Common myeloid progenitor, CD34-positive (primary cell): ENCODE measurements around the gene CCT6A.
"Not testable (repeated sequence)": the region's sequence is repeated elsewhere in the genome, so short reads cannot be mapped to it uniquely, and the experiment has no call there.

Source experiments
- CTCF ChIA-PET: fragments of 350-600 bp; sonication (Branson Sonifier 250); formaldehyde crosslinking; loops from one replicate; lab custom pipeline; 2021; ENCODE audit warnings: antibody characterized with exemption; lab: Charles Lee
- POLR2A ChIA-PET: fragments of 350-600 bp; sonication (Branson Sonifier 250); formaldehyde crosslinking; loops from one replicate; lab custom pipeline; 2021; ENCODE audit warnings: antibody characterized with exemption; lab: Charles Lee
- DNase-seq, 3 donors: peaks; one replicate each; pipeline versions ENCODE4 v3.0.0 to v3.0.0-alpha.2; 2013
- H3K27ac ChIP-seq, 2 experiments: 1 replicate in 1 of 2; 2 replicates in 1 of 2; pipeline ENCODE4 v1.7.0; 2013; ENCODE audit warnings: inconsistent platforms in 2 of 2, low read length in 2 of 2, mild to moderate bottlenecking in 2 of 2, low read depth in 1 of 2, moderate library complexity in 1 of 2; ENCODE audit not compliant: severe bottlenecking in 2 of 2, insufficient read depth in 1 of 2, poor library complexity in 1 of 2
- H3K27me3 ChIP-seq, 5 experiments: replicated peaks in 2 of 5; 1 replicate in 3 of 5; 2 replicates in 2 of 5; pipeline versions ENCODE4 v1.6.1 to v1.7.0; 2013; ENCODE audit warnings: low read length in 4 of 5, mild to moderate bottlenecking in 2 of 5, moderate library complexity in 2 of 5, inconsistent platforms in 1 of 5; ENCODE audit not compliant: insufficient read depth in 5 of 5, control insufficient read depth in 4 of 5
- H3K36me3 ChIP-seq, 4 experiments: 1 replicate in 2 of 4; 2 replicates in 2 of 4; pipeline versions ENCODE4 v1.6.1 to v1.7.0; 2013; ENCODE audit warnings: low read length in 3 of 4, control low read depth in 1 of 4, mild to moderate bottlenecking in 1 of 4; ENCODE audit not compliant: control insufficient read depth in 4 of 4, insufficient read depth in 4 of 4
- H3K4me1 ChIP-seq, 4 experiments: 1 replicate in 3 of 4; 2 replicates in 1 of 4; pipeline versions ENCODE4 v1.6.1 to v1.7.1; 2013; ENCODE audit warnings: low read length in 3 of 4, mild to moderate bottlenecking in 3 of 4, control low read depth in 1 of 4, inconsistent platforms in 1 of 4, moderate library complexity in 1 of 4; ENCODE audit not compliant: control insufficient read depth in 4 of 4, insufficient read depth in 4 of 4; ENCODE audit errors: control extremely low read depth in 1 of 4
- H3K4me3 ChIP-seq, 7 experiments: 1 replicate in 4 of 7; 2 replicates in 3 of 7; pipeline versions ENCODE4 v1.5.1 to v1.7.0; 2013; ENCODE audit warnings: mild to moderate bottlenecking in 7 of 7, low read length in 6 of 7, moderate library complexity in 6 of 7, inconsistent platforms in 2 of 7, low read depth in 2 of 7, control low read depth in 1 of 7; ENCODE audit not compliant: insufficient read depth in 4 of 7, control insufficient read depth in 1 of 7; ENCODE audit errors: extremely low read depth in 1 of 7
- H3K9me3 ChIP-seq, 5 experiments: 1 replicate in 4 of 5; 2 replicates in 1 of 5; pipeline versions ENCODE4 v1.6.1 to v1.7.1; 2013; ENCODE audit warnings: low read length in 4 of 5, mild to moderate bottlenecking in 2 of 5, inconsistent platforms in 1 of 5, low read depth in 1 of 5, moderate library complexity in 1 of 5; ENCODE audit not compliant: control insufficient read depth in 4 of 5, insufficient read depth in 2 of 5; ENCODE audit errors: control extremely low read depth in 1 of 5
- WGBS: methylation state at CpG from one replicate; pipeline ENCODE4 v1.1.5; 2013; ENCODE audit not compliant: insufficient coverage; 5-methylcytosine and 5-hydroxymethylcytosine counted together

The CCT6A gene

DNA sequence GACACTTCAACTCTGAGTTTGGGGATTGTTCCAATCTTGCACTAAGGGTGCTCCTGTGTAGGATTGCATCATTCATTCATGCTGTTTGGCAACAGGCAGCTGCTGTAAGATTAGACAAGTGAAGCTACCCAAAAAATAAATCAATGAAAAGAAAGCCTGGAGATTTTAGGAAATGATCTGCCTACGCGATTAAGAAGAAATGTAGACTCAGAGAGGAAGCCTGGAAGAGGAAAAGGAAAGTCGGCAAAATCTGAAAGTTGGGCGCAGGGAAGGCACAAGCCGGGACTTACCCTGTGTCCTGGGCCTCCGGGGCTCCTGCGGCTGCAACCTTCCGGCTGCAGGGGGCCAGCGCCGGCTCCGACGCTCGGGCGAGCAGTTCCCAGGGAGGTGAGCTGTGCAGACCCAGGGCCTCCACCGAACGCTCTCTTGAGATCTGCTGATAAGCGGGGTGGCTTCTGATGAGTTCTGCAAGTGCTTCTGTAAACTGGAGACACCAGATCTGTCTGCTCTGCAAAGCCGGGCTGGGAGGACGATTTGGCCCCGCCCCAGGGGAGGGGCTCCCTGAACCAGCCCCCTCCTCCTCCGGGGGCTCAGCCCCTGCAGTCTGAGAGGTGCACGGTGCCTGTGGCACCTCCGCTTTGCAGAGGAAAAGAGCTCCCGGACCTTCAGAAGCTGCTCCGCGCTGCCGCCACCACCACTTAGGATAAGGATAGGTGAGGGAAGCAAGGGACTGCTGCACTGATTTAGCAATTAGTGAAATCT lies 17.7 kb upstream of the CCT6A start:
- POLR2A ChIA-PET, result interaction anchor here (0.5 to 1.2 kb wide), 2 partner anchors 17 to 32 kb away, joined by 3 read pairs; partner anchors contain the start of genes CCT6A and PSPH
- H3K4me1 ChIP-seq, result peaks cover 0 to 13% (median 9%) of the 10 kb centered on the region in 4 experiments

DNA sequence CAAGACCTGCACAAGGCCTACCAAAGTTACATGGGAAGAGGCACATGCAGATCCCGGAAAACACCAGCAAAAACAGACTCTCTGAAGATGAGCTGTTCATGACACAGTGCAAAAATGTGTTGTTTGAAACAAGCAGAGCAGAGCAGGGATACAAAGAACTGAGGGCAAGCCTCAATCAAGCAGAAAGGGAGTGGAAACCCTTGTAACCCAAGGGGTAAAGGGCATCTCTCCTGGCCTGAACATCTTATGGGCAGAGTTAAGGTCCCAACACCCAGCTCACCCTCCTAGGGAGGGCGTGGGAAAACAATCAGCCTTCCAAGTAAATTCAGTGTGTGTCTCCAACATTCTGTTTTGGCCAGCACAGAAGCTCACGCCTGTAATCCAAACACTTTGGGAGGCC lies 10.8 kb upstream of the CCT6A start:
- CTCF ChIA-PET, result interaction anchor here (0.8 kb wide), 1 partner anchor 12 kb away, joined by 4 read pairs; no protein-coding TSS in a partner anchor

More for the DNA sequence above, 17.7 kb upstream of the CCT6A start:
- CTCF ChIA-PET, result interaction anchor here (0.7 to 2.4 kb wide), 8 partner anchors 8 to 39 kb away, joined by 3 to 13 read pairs (median 4); partner anchors contain the start of genes CCT6A and PSPH
- Histone ChIP-seq H3K4me3 (peak overlapping the region; percentile 49 to 89 (median 74)), H3K36me3 (peaks cover 0 to 17% (median 4%) of the 10 kb centered on the region in 4 experiments), H3K27me3 (no peaks in the 10 kb centered on the region), H3K9me3 (no peaks in the 10 kb centered on the region), H3K27ac (no peak overlapping the region)
- peak; percentile 77 to 90 (median 84) for DNase-seq
- WGBS, result 2% methylated on average over 25 of the region's 27 CpGs

DNA sequence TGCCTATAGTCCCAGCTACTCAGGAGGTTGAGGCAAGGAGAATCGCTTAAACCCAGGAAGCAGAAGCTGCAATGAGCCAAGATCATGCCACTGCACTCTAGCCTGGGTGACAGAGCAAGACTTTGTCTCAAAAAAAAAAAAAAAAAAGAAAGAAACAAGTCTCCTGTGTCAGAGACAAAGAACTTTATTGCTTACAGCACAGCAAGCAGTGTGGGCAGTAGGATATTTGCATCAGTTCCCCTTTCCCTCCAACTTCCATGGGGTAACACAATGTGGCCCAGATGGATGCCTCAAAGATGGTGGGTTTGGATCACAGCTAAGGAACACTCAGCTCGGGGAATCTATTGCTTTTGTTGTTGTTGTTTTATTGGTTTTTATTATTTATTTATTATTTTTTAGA lies 5.8 kb upstream of the CCT6A start:
- POLR2A ChIA-PET, H3K27ac ChIP-seq, H3K36me3 ChIP-seq, H3K27me3 ChIP-seq, DNase-seq, H3K4me3 ChIP-seq, CTCF ChIA-PET, H3K9me3 ChIP-seq: not testable (repeated sequence)
- 100% methylated on average over 1 of the region's 2 CpGs for WGBS
- peaks cover 2 to 12% (median 8%) of the 10 kb centered on the region in 4 experiments for H3K4me1 ChIP-seq

More for the DNA sequence above, 10.8 kb upstream of the CCT6A start:
- Histone ChIP-seq H3K27me3 (no peaks in the 10 kb centered on the region), H3K4me1 (no peaks in the 10 kb centered on the region), H3K27ac (no peak overlapping the region), H3K9me3 (no peaks in the 10 kb centered on the region), H3K36me3 (peaks cover 0 to 12% (median 7%) of the 10 kb centered on the region in 4 experiments), H3K4me3 (no peak overlapping the region)
- no peak for DNase-seq
- POLR2A ChIA-PET, result no interaction called here
- 89% methylated on average over 3 of the region's 3 CpGs for WGBS

- 91% methylated on average over 1 of the region's 5 CpGs for WGBS
Measured at GRCh38 chr7:56046721-56047445, 4.7 kb upstream of the CCT6A start.

DNA sequence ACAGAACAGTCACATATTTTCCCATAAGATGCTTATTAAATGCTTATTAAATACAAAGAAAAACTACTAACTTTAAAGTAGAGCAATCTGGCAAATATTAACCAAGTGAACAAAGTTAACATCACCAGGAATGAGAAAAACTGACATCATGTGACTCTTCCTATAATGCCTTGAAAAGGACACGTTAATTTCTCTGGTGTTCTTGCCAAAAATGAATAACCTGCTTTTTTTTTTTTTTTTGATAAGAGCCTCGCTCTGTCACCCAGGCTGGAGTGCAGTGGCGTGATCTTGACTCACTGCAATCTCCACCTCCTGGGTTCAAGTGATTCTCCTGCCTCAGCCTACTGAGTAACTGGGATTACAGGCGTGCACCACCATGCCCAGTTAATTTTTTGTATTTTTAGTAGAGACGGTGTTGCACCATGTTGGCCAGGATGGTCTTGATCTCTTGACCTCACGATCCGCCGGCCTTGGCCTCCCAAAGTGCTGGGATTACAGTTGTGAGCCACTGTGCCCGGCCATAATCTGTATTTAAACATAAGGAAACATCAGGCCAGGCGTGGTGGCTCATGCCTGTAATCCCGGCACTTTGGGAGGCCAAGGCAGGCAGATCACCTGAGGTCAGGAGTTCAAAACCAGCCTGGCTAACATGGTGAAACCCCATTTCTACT lies 4.0 kb upstream of the CCT6A start:
- H3K27me3 ChIP-seq, H3K36me3 ChIP-seq, H3K4me3 ChIP-seq, DNase-seq, H3K9me3 ChIP-seq: not testable (repeated sequence)
- POLR2A ChIA-PET, result interaction anchor here (0.6 kb wide), 1 partner anchor 599 kb away, joined by 4 read pairs; no protein-coding TSS in a partner anchor
- peaks cover 5 to 22% (median 17%) of the 10 kb centered on the region in 4 experiments for H3K4me1 ChIP-seq
- CTCF ChIA-PET, result interaction anchor here (0.7 kb wide), 1 partner anchor 1418 kb away, joined by 5 read pairs; no protein-coding TSS in a partner anchor
- WGBS, result 95% methylated on average over 9 of the region's 11 CpGs
- H3K27ac ChIP-seq, result peak overlapping the region in 1 of 2 experiments; percentile 25

More at GRCh38 chr7:56046721-56047445, 4.7 kb upstream of the CCT6A start:
- Histone ChIP-seq H3K36me3 (peaks cover 0 to 10% (median 4%) of the 10 kb centered on the region in 4 experiments), H3K4me3 (no peak overlapping the region), H3K4me1 (peaks cover 5 to 16% (median 11%) of the 10 kb centered on the region in 4 experiments), H3K27me3 (no peaks in the 10 kb centered on the region), H3K9me3 (no peaks in the 10 kb centered on the region), H3K27ac (peak overlapping the region in 1 of 2 experiments; percentile 25)
- DNase-seq, result peak in 1 of 3 donors; percentile 22
- ChIA-PET POLR2A (interaction anchor here (0.6 kb wide), 1 partner anchor 599 kb away, joined by 4 read pairs; no protein-coding TSS in a partner anchor), CTCF (interaction anchor here (0.6 to 0.8 kb wide), 3 partner anchors 13 to 1417 kb away, joined by 3 to 5 read pairs (median 3); no protein-coding TSS in a partner anchor)

DNA sequence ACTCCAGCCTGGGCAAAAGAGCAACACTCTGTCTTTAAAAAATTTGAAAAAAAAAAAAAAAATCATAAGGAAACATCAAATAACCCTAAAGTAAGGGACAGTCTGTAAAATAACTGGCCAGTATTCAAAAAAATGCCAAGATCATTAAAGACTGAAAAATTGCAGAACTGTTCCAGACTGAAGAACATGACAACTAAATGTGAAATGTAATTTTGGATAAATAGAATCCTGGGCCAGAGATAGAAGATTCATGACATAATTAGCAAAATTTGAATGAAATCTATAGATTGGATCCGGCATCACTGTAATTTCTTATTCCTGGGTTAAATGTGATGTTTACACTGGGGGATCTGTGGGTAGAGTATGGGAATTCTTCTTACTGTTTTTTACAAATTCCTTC lies 3.3 kb upstream of the CCT6A start:
- peaks cover 0 to 4% (median 0%) of the 10 kb centered on the region in 4 experiments for H3K36me3 ChIP-seq
- peaks cover 5 to 28% (median 20%) of the 10 kb centered on the region in 4 experiments for H3K4me1 ChIP-seq
- WGBS, result no CpG with 5 or more reads among the region's 1 CpG
- H3K4me3 ChIP-seq, result no peak overlapping the region
- POLR2A ChIA-PET, result no interaction called here
- no peaks in the 10 kb centered on the region for H3K27me3 ChIP-seq
- DNase-seq, result no peak
- no peaks in the 10 kb centered on the region for H3K9me3 ChIP-seq
- no peak overlapping the region for H3K27ac ChIP-seq
- CTCF ChIA-PET, result interaction anchor here (1.5 kb wide), 1 partner anchor 14 kb away, joined by 3 read pairs; no protein-coding TSS in a partner anchor
